Uterus (tissue), 2 donors: ENCODE measurements around the gene PMPCA.

Experiments used
- CTCF ChIP-seq, 4 experiments: fragments of 200-600 bp in 2 of 4; fragments of 450-650 bp in 2 of 4; sonication (generic) in 2 of 4; IDR thresholded peaks; one replicate each; pipeline ENCODE4 v1.5.1; 2016 to 2019; ENCODE audit warnings: antibody characterized with exemption in 4 of 4, mild to moderate bottlenecking in 2 of 4, moderate library complexity in 1 of 4
- POLR2A ChIP-seq, 2 donors: fragments of 450-650 bp; IDR thresholded peaks; one replicate each; pipeline ENCODE4 v1.6.1; 2016; ENCODE audit warnings: antibody characterized with exemption in 2 of 2, mild to moderate bottlenecking in 1 of 2, moderate library complexity in 1 of 2

- TF ChIP-seq CTCF (IDR thresholded peaks at IDR 0.05) (no peak), POLR2A (IDR thresholded peaks at IDR 0.05) (no peak)
These were observed 38.5 kb upstream of the PMPCA start for GRCh38 chr9:136372006-136372405.
